ENCODE data around the gene CC2D2B. TPM values are rescaled to one million over a fixed set of nuclear protein-coding genes. Genes with fewer than 3 reads are reported as not detected.
"Not testable (repeated sequence)": the region's sequence is repeated elsewhere in the genome, so short reads cannot be mapped to it uniquely, and the experiment has no call there.

CC2D2B gene
- total RNA-seq, 1 experiment from 2014 or later: not detected

GRCh38 chr10:95906677-95907455 lies 909 bp upstream of the CC2D2B start:
- H3K36me3 ChIP-seq (ENCODE audit: insufficient read depth, low read length, poor library complexity, severe bottlenecking): no peaks in the 10 kb centered on the region
- peak overlapping the region; percentile 76 for H3K27ac ChIP-seq (ENCODE audit: low read depth, low read length, poor library complexity, severe bottlenecking)
- TF ChIP-seq EZH2 (IDR thresholded peaks at IDR 0.05; ENCODE audit: borderline replicate concordance, low read depth, low read length, poor library complexity, severe bottlenecking) (no peak), CTCF (conservative IDR thresholded peaks at IDR 0.05; ENCODE audit: low read depth, low read length) (0 out of 2 replicates have a peak, but pooled peaks have one; percentile 32)
- H3K4me3 ChIP-seq (ENCODE audit: low read depth, low read length, poor library complexity, severe bottlenecking): peak overlapping the region; percentile 64
- intact Hi-C loops (cut with micrococcal nuclease; ENCODE audit: unreplicated experiment): loop anchor here (5.0 kb wide), 1 partner anchor 215 kb away; the partner anchor contains the start of gene TCTN3
- TSS peak; percentile 34 for BruUV-seq (replicated peaks)
- no peaks in the 10 kb centered on the region for H3K9me3 ChIP-seq (ENCODE audit: low read depth, low read length, poor library complexity, severe bottlenecking)
- H3K27me3 ChIP-seq (replicated peaks; ENCODE audit: insufficient read depth, low read depth, low read length, poor library complexity): peaks cover 4% of the 10 kb centered on the region
- DNase-seq (ENCODE audit: low spot score): peak; percentile 80
- H3K4me1 ChIP-seq (ENCODE audit: insufficient read depth, low read length, poor library complexity, severe bottlenecking): no peaks in the 10 kb centered on the region
- ChIA-PET CTCF (interaction anchor here (1.2 to 1.4 kb wide), 2 partner anchors 110 to 213 kb away, joined by 3 to 4 read pairs; partner anchors contain the start of gene TCTN3), POLR2A (ENCODE audit: low non-redundant PET) (no interaction called here)

- H3K27me3 ChIP-seq (replicated peaks; ENCODE audit: insufficient read depth, low read depth, low read length, poor library complexity): peaks cover 8% of the 10 kb centered on the region
- BruUV-seq (replicated peaks): no TSS peak
- no peak overlapping the region for H3K27ac ChIP-seq (ENCODE audit: low read depth, low read length, poor library complexity, severe bottlenecking)
- DNase-seq (ENCODE audit: low spot score): no peak
- intact Hi-C loops (cut with micrococcal nuclease; ENCODE audit: unreplicated experiment): loop anchor here (5.0 kb wide), 1 partner anchor 216 kb away; the partner anchor contains the start of gene TCTN3
- H3K36me3 ChIP-seq (ENCODE audit: insufficient read depth, low read length, poor library complexity, severe bottlenecking): no peaks in the 10 kb centered on the region
- ChIA-PET CTCF (interaction anchor here (1.2 kb wide), 1 partner anchor 215 kb away, joined by 4 read pairs; the partner anchor contains the start of gene TCTN3), POLR2A (ENCODE audit: low non-redundant PET) (no interaction called here)
- TF ChIP-seq CTCF (conservative IDR thresholded peaks at IDR 0.05; ENCODE audit: low read depth, low read length) (no peak), EZH2 (IDR thresholded peaks at IDR 0.05; ENCODE audit: borderline replicate concordance, low read depth, low read length, poor library complexity, severe bottlenecking) (no peak)
- no peak overlapping the region for H3K4me3 ChIP-seq (ENCODE audit: low read depth, low read length, poor library complexity, severe bottlenecking)
- H3K4me1 ChIP-seq (ENCODE audit: insufficient read depth, low read length, poor library complexity, severe bottlenecking): no peaks in the 10 kb centered on the region
- no peaks in the 10 kb centered on the region for H3K9me3 ChIP-seq (ENCODE audit: low read depth, low read length, poor library complexity, severe bottlenecking)
These were observed 675 bp downstream of the CC2D2B start for GRCh38 chr10:95908450-95908849.

- CTCF ChIA-PET: no interaction called here
- BruUV-seq (replicated peaks): no TSS peak
- no peak overlapping the region for H3K27ac ChIP-seq (ENCODE audit: low read depth, low read length, poor library complexity, severe bottlenecking)
- H3K9me3 ChIP-seq (ENCODE audit: low read depth, low read length, poor library complexity, severe bottlenecking): no peaks in the 10 kb centered on the region
- H3K4me3 ChIP-seq (ENCODE audit: low read depth, low read length, poor library complexity, severe bottlenecking): no peak overlapping the region
- no peaks in the 10 kb centered on the region for H3K4me1 ChIP-seq (ENCODE audit: insufficient read depth, low read length, poor library complexity, severe bottlenecking)
- intact Hi-C loops (cut with micrococcal nuclease; ENCODE audit: unreplicated experiment): loop anchor here (5.0 kb wide), 1 partner anchor 217 kb away; the partner anchor contains the start of gene TCTN3
- peaks cover 12% of the 10 kb centered on the region for H3K27me3 ChIP-seq (replicated peaks; ENCODE audit: insufficient read depth, low read depth, low read length, poor library complexity)
- no peaks in the 10 kb centered on the region for H3K36me3 ChIP-seq (ENCODE audit: insufficient read depth, low read length, poor library complexity, severe bottlenecking)
- TF ChIP-seq EZH2 (IDR thresholded peaks at IDR 0.05; ENCODE audit: borderline replicate concordance, low read depth, low read length, poor library complexity, severe bottlenecking) (no peak), CTCF (conservative IDR thresholded peaks at IDR 0.05; ENCODE audit: low read depth, low read length) (no peak)
- POLR2A ChIA-PET (ENCODE audit: low non-redundant PET): no interaction called here
- no peak for DNase-seq (ENCODE audit: low spot score)
These were observed 1.8 kb downstream of the CC2D2B start for GRCh38 chr10:95909561-95909960.

- H3K4me3 ChIP-seq (ENCODE audit: low read depth, low read length, poor library complexity, severe bottlenecking); BruUV-seq (replicated peaks); H3K4me1 ChIP-seq (ENCODE audit: insufficient read depth, low read length, poor library complexity, severe bottlenecking); CTCF ChIA-PET; DNase-seq (ENCODE audit: low spot score); H3K27ac ChIP-seq (ENCODE audit: low read depth, low read length, poor library complexity, severe bottlenecking); H3K36me3 ChIP-seq (ENCODE audit: insufficient read depth, low read length, poor library complexity, severe bottlenecking); intact Hi-C loops (cut with micrococcal nuclease; ENCODE audit: unreplicated experiment); POLR2A ChIA-PET (ENCODE audit: low non-redundant PET); H3K9me3 ChIP-seq (ENCODE audit: low read depth, low read length, poor library complexity, severe bottlenecking): not testable (repeated sequence)
- H3K27me3 ChIP-seq (replicated peaks; ENCODE audit: insufficient read depth, low read depth, low read length, poor library complexity): peaks cover 23% of the 10 kb centered on the region
These were observed 8.3 kb downstream of the CC2D2B start for GRCh38 chr10:95916039-95916438.
